Measurements from ENCODE around the gene KCNQ1. TPM values are rescaled to one million over a fixed set of nuclear protein-coding genes. Genes with fewer than 3 reads are reported as not detected.

The KCNQ1 gene
- total and polyA plus RNA-seq, 9 donors: 1.4 to 17.2 (median 3.8) TPM

DNA sequence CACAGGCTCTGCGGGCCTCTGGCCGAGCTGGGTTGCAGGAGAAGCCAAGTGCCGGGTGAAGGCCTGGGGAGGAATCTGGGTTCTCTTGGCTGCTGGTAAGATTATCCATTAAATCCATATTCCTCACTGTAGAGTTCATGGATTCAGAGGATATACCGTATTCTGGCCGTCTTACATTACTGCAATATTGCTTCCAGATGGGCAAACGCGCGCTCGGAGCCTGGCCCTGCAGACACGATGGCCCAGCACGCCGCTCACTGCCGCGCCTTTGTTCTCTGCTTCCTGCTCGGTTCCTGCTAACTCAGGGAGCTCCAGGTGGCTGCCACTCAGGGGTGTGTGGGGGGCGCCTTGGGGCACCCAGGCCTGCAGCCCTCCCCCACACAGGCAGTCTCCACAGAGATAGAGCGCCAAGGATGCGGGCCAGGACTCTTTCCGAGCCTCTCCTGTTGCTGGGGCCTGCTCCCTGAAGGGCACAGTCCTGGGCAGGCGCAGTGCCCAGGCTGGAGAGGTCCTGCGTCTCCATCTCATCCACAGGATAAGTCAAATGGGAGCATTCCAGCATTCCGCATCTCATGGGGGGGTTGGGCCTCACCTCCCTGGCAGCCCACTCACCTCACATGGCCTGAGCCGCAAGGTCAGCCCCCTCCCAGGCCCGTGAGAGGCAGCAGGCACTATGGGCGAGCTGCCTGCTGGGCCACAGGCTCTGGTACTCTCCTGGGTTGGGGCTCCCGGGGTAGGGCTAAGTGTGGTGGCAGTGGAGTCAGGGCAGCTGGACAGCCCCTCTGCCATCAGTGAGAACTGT, 269.1 kb downstream of the KCNQ1 start:
- Histone ChIP-seq H3K36me3 (no peaks in the 10 kb centered on the region), H3K4me1 (ENCODE audit: insufficient read depth) (no peaks in the 10 kb centered on the region), H3K27ac (no peak overlapping the region), H3K4me3 (no peak overlapping the region), H3K9me3 (no peaks in the 10 kb centered on the region), H3K27me3 (no peaks in the 10 kb centered on the region)
- no peak for DNase-seq
- WGBS, 3 donors: 84 to 91% (median 90%) methylated on average over 26 of the region's 26 CpGs
- TF ChIP-seq POLR2A (IDR thresholded peaks at IDR 0.05) (no peak), EP300 (IDR thresholded peaks at IDR 0.05) (no peak), CTCF (IDR thresholded peaks at IDR 0.05) (no peak)
- intact Hi-C loops (cut with DNase I): no loop called here

- intact Hi-C loops (cut with DNase I): no loop called here
- H3K36me3 ChIP-seq: no peaks in the 10 kb centered on the region
- no peak overlapping the region for H3K4me3 ChIP-seq
- no peak for DNase-seq
- H3K27ac ChIP-seq: no peak overlapping the region
- H3K4me1 ChIP-seq (ENCODE audit: insufficient read depth): no peaks in the 10 kb centered on the region
- H3K27me3 ChIP-seq: no peaks in the 10 kb centered on the region
- TF ChIP-seq POLR2A (IDR thresholded peaks at IDR 0.05) (no peak), CTCF (IDR thresholded peaks at IDR 0.05) (no peak), EP300 (IDR thresholded peaks at IDR 0.05) (no peak)
- 94 to 97% (median 97%) methylated on average over 9 of the region's 9 CpGs for WGBS, 3 donors
- no peaks in the 10 kb centered on the region for H3K9me3 ChIP-seq
Observed at GRCh38 chr11:2714463-2714800, 269.6 kb downstream of the KCNQ1 start.

DNA sequence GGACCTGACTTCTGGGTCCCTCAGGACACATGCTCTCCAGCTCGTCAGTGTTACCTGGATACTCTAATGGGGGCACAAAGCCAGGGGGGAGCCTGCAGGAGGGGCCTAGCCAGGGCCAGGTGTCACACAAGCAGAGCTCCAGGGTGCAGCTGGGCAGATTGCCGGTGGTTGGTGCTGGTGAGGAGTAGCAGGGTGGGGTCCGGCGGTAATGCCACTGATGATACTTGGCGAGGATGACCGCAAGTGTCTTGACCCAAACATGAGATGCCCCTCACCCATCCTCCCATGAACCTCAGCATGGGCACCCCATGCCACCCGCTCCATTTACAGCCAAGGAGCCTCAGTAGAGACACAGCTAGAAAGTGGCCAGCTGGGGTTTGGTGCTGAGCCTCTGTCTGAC, 270.1 kb downstream of the KCNQ1 start:
- no peak for DNase-seq
- Histone ChIP-seq H3K27ac (no peak overlapping the region), H3K9me3 (no peaks in the 10 kb centered on the region), H3K4me1 (ENCODE audit: insufficient read depth) (no peaks in the 10 kb centered on the region), H3K36me3 (no peaks in the 10 kb centered on the region), H3K4me3 (no peak overlapping the region), H3K27me3 (no peaks in the 10 kb centered on the region)
- 93 to 98% (median 98%) methylated on average over 7 of the region's 7 CpGs for WGBS, 3 donors
- TF ChIP-seq POLR2A (IDR thresholded peaks at IDR 0.05) (no peak), CTCF (IDR thresholded peaks at IDR 0.05) (no peak), EP300 (IDR thresholded peaks at IDR 0.05) (no peak)
- intact Hi-C loops (cut with DNase I): no loop called here

DNA sequence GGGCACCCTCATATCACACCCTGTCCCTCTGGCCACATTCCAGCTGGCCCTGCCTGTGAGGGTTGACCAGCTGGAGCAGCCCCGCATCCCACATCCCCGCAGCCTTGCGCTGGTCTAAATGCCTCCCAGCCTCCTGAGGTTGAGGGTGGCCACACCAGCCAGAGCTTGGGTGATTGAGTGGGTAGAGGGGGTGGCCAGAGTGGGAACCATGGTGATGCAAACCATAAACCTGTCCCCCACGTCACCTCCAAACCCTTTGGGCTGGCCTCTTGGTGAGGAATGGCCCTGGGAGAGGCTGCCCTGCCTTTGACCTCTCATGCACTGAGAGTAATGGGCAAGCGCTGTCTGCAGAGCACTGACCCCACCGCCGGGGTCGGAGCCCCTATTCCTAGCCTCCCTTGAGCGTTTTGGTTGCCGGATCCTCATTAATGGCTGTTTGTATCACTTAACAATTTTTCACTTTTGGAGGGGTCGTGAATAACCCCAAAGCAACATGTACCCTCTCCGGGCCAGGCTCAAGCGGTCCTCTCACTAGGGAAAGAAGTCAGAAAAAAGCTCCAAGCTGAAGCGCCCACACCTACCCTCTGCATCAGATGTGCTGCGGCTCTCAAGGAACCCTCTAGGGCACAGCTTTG, 271.0 kb downstream of the KCNQ1 start:
- Histone ChIP-seq H3K27me3 (no peaks in the 10 kb centered on the region), H3K4me3 (no peak overlapping the region), H3K9me3 (no peaks in the 10 kb centered on the region), H3K27ac (no peak overlapping the region), H3K4me1 (ENCODE audit: insufficient read depth) (no peaks in the 10 kb centered on the region), H3K36me3 (no peaks in the 10 kb centered on the region)
- TF ChIP-seq CTCF (IDR thresholded peaks at IDR 0.05): no peak
- no peak for TF ChIP-seq EP300 (IDR thresholded peaks at IDR 0.05)
- no peak for TF ChIP-seq POLR2A (IDR thresholded peaks at IDR 0.05)
- WGBS, 3 donors: 89 to 91% (median 91%) methylated on average over 15 of the region's 15 CpGs
- intact Hi-C loops (cut with DNase I): no loop called here
- DNase-seq: no peak
